ENCODE data around the gene IFITM10.

Gene IFITM10

DNA sequence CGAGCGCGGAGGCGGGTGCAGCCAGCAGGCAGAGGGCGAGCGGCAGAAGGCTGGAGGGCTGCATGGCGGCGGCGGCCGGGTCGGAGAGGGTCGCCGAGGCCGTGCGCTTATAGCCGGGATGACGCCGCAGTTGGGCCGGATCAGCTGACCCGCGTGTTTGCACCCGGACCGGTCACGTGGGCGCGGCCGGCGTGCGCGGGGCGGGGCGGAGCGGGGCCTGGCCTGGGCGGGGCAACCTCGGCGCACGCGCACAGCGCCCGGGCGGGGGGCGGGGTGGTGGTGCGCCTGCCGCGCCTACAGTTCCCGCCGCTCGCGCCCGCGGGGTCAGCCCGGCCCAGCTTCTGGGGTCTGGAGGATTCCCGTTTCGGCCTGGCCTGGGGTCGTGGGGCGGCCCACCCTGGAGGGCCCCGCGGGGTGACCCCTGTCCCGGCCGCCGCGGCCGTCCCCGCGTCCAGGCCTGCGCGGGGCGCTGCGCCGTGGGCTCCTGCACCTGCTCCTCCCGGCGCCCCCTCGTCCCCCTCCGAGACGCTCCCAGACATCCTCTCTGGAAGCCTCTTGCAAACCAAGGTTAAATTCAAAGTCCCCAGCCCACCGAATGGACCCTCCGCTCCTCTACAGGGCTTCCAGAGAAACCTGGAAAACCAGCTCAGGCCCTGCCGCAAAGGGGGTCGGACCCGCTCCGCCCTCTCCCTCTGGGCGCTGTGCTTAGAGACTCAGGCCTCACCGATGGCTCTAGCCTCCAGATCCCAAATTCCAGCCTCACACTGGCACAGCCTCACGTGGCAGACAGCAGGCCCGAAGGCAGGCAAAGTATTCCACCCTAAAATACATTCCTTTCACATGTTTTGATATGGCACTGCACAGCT, 13.6 kb upstream of the IFITM10 start, which contains the start of gene CTSD:
TSS of gene CTSD (minus strand) at position 132 of the 866 bp plus-strand sequence. CDS start at position 64, 68 bp downstream.
- DNase-seq (ENCODE audit: low spot score), result peak; percentile 100

DNA sequence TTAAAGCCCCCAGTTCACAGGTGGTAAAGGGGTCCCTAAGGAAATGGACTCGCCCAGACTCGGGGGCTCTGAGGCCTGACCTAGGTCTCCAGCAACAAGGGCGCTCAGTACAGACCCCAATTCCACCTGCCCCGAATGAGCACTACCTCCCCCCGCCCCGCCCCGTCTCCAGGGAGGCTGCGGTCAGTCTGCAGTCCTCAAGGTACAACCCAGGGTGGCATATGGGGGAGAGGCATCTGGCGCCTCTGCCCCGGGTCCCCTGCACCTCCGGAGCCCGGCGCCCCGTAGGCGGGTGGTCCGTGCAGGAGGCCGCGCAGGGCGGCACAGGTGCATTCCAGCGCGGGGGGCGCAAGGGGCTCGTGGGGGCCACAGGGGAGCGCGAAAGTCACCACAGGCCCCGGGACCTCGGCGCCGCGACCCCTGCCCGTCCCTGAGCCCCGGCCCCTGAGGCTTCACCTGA, 13.0 kb upstream of the IFITM10 start:
- DNase-seq (ENCODE audit: low spot score), result no peak

DNA sequence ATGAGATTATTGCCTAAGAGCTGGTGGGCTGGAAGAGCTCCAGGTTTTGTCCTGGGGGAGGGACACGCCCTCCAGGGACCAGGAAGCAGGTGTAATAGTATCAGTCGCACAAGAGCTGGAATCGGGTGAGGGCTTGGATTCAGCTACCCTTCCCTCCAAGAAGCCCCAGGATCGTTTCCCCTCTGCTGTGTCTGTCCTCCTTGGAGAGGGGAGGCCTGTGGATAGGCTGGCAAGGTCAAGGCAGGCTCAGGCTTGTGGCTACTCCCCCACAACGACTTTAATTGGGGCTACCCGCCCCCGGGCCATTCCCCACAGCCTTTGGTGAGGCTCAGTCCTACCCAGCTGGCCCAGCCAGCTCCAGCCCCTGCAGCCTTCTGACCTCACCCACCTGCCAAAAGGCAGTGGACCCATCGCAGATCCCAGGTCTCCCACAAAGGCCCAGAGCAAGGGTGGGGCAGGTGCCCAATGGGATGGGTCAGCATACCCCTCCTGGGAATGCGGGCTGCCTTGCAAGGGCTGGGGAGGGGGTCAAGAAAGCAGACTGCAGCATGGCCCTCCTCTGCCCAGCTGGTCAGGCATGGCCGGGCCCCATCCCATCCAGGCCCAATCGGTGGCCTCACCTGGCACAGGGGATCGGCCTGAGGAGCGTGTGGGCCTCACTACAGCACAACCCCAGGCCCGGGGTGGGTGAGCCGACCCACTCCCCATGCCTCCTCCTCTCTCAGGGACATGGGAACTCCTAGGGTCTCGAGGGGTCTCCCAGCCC, 12.3 kb upstream of the IFITM10 start:
- no peak for DNase-seq (ENCODE audit: low spot score)

DNA sequence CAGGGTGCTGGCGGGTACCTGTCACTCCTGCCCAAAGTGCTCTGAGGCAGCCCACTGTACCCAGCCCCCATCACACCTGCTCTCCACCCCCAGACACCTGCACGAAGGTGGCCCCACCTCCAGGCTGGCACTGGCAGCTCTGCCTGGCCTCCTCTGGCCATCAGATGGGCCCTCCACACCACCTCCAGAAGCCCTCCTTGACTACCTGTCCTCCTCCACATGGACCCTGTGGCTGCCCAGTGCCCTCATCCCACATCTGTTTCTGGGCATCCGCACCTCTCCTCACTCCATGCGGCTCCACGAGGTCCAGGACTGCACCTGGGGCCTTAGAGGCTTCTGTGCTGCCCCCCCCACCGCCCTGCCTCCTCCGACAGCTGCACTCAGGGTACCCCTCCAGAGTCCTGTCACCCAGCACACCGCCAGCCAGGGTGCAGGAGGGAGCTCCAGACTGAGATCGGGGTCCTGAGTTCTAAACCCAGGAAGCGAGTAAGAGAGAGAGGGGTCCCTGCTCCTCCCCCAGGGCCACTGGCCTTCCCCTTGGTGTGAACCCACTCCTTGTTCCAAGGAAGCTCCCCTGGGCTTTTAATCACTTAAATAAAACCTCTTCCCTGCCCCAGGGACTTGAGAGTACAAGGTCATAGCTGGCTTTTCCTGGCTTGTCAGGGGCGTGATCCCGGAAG, 11.6 kb upstream of the IFITM10 start:
- DNase-seq (ENCODE audit: low spot score), result no peak

DNA sequence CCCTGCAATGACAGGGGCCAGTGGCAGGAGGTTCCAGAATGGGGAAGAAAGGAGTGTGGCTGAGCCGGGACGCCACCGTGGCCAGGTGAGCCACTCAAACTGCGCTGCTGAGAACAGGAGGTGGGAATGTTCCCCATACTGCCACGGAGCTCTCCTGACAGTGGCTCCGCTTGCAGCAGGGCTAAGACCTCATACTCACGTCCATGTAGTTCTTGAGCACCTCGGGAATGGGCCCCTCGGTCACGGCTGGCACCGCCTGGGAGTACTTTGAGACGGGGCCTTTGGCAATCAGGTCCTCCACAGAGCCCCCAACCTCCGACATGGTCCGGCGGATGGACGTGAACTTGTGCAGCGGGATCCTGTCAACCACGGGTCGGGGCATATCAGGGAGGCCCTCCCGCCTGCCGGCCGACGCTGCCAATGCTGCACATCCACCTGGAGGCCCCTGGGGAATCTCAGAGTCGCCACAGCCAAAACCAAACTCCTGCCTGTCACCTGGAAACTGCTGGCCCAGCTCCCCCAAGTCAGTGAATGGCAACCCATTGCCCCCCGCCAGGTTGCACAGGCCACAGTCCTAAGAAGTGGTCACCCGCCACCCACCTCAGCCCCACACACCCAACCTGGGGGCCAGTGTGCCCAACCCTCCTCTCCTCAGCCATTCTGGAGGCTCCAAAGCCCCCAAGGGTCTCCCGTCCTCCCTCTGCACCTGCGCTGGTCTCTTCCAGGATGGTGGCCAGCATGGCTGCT, 10.9 kb upstream of the IFITM10 start:
- DNase-seq (ENCODE audit: low spot score), result no peak

DNA sequence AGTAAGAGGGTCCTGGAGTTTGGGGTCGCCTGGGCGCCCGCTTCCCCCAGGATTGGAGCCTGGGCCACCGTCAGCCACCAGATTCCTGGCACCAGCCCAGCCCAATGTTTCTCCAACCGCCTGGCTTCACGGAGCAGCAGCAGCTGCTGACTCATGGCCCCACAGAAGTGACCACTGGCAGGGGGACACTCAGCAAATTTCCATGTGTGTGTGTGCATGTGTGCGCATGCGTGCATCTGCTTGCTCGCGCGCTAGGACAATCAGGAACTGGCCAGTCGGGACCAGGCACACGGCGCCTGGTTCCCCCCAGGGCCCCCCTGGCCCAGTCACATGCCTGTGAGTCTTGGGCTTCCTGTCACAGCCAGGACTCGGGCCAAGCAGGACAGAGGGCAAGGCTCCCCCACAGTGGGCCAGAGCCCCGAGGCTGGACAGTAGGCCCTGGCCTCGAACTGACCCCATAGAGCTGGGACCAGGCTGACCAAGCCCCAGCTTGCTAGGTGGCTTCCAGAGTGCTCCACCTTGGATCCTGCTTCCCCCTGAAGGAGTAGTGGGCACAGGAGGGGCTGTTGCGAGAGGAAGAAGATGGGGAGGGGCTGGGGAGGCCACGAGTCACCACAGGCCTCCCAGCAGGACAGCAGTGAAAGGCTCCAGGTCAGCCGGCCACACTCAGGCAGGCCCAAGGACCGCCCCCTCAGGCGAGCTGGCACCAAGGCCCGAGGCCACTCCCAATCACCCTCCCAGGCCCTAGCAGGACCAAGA, 10.1 kb upstream of the IFITM10 start:
- peak; percentile 80 for DNase-seq (ENCODE audit: low spot score)

DNA sequence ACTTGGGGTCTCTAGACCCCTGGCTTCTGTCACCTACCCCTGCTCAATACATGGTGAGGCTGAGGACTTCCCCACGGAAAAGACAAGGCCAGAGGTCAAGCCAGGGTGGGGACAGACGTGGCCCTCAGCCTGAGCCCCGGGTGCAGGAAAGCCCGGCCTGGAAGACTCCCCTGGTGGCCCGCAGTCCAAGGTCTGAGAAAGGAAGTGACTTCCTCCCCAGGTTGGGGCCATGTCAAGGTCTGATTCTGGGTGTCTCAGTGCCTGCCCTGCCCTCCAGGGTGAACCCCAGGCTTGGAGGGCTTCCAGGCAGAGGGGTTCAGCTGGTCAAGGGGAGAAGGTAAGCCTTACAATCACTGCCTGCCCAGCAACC, 9.4 kb upstream of the IFITM10 start:
- no peak for DNase-seq (ENCODE audit: low spot score)

DNA sequence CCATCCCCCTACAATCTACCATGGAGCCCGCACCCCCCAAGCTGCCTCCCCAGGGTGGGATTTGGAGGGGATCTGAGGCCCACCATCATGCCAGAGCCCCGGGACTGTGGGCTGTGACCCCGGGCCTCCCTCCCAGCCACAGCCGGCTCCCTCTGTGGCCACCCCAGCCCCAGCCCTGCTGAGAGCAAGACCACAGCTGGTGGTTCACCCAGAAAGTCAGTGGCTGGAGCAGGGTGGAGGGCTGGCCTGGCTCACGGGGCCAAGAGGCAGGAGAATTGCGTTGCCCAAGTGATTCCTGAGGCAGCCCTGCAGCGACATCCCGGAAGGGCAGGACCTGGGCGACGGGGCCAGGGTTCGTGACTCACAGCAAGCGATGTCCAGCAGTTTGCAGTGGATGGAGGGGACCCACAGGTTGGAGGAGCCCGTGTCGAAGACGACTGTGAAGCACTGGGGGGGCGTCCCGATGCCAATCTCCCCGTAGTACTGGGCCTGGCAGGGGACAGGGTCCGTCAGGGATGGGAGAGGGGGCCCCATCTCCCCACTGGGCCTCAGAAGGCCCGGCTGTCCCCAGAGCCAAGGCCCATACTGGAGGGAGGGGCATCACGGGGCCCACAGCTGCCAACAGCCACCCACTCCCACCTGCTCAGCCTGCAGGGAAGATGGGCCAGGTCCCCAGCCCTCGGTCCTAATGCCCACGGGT, 8.9 kb upstream of the IFITM10 start:
- DNase-seq (ENCODE audit: low spot score), result no peak

DNA sequence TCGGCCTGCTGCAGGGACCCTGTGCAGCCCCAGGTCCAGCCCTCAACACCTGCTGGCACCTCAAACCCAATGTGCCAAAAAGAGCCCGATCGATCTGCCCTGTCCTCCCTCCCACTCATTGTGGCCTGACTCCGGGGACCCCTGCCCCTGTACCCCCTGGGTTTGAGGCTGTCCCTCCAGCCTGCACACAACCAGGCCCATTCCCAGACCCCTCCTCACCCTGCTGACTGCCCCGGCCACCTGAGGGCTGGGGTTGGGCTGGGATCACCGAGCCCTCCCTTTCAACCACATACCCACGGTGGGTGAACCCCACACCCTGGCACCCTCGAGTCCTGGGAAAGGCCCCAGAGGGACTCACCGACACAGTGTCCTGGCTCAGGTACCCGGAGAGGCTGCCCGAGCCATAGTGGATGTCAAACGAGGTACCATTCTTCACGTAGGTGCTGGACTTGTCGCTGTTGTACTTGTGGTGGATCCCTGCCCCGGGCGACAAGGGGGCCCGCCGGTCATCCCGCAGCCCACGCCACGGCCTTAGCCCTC, 8.3 kb upstream of the IFITM10 start:
- no peak for DNase-seq (ENCODE audit: low spot score)

DNA sequence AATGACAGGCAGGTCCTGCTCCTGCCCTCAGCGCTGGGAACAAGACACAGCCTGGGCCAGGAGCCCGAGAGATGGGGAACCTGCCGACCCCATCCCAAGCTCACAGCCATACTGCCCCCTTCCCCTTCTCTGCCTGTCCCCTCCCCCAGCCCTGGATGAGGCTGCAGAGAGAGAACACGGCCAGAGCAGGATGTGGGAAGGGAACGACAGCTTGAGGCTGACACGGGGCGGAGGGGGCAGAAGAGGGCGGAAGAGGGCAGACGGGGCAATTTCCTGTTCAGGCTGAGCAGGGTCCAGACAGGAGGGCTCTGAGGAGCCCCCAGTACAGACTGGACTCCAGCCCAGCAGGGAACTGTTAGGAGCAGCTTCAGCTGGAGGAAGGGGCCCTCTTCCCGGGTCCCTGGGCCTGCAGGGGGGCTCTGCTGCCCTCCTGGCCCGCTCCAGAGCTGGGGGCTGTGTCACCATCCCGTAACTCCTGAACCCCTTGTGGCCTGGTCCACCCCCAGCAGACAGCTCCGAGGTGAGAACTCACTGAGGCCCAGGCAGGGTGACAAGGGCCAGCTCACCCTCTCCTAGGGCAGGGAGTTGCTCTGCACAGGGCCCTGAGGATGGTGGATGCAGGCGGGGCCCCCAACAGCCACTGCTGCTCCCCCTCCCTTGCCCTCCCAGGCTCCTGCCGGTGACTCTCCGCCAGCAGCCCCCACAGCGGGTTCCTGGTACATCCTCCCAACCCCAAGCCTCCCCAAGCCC, 7.6 kb upstream of the IFITM10 start:
- no peak for DNase-seq (ENCODE audit: low spot score)

DNA sequence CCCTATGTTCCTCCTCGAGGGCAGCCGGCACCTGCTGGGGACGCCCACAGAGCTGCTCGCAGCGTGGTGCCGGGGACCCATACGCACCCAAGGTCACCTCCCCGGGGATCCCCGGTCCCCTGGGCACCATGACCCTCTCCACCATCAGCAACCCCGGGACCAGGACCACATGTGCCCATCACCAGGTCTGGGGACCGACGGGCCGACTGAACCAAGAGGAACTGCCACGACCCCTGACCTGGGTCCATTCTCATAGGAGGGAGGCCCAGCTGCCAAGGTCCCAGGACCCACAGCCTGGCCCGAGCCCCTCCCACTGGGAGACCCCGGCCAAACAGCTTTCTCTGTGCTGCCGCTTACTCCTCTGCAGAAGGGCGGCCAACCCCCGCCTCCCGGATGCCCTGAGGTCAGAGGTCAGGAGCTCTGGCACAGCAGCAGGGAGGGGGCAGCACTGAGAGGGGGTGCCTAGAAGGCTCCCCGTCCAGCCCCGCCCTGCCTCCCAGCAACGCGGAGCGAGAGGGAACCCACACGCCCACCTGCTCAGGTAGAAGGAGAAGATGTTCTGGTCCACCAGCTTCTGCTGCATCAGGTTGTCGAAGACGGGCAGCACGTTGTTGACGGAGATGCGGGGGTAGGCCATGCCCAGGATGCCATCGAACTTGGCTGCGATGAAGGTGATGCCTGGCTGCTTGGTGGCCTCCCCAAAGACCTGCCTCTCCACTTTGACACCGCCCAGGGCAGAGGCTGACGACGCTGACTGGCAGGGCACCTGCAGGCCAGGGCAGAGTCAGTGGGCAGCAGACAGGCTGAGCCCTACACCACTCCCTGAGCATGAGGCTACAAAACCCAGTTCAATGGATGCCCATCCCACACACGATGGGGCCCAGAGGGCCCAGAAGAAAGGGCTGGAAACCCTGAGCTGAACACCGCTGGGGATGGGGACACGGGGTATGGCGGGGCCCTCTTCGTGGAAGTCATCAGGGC, 6.7 kb upstream of the IFITM10 start:
- no peak for DNase-seq (ENCODE audit: low spot score)

DNA sequence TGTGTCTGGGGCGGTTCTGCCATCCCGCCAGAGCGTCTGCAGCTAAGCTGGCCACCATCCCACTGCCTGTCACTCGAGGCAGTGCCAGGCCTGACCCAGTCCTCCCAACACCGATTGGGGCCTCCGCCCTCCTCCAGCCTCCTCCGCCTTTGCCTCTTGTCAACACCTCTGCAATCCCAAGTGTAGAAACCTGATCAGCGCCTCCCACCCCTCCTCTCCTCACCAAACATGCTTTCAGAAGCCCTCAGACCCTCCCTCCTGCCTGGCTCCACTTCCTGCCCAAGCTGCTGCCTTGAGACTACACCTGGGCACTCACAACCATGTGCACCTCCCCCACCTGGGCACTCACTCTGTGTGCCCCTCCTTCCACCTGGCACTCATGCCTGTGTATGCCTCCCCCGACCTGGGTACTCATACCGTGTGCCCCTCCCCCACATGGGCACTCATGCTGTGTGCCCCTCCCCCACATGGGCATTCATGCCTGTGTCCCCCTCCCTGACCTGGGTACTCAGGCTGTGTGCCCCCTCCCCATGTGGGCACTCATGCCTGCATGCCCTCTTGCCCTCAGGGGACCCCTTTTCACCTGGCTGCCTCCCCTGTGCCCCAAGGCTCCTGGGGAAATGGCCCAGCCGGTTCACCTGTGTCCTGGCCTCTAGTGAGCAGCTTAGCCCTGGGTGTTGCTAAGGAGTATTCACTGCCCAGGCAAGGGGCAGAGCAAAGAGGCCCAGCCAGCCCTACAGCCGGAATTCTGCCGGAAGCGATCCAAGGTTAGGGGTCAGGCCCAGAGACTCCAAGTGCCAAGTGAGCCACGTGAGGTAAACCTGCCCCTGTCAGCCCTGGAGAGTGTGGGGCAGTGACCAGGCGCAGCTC, 5.5 kb upstream of the IFITM10 start:
- DNase-seq (ENCODE audit: low spot score), result no peak

DNA sequence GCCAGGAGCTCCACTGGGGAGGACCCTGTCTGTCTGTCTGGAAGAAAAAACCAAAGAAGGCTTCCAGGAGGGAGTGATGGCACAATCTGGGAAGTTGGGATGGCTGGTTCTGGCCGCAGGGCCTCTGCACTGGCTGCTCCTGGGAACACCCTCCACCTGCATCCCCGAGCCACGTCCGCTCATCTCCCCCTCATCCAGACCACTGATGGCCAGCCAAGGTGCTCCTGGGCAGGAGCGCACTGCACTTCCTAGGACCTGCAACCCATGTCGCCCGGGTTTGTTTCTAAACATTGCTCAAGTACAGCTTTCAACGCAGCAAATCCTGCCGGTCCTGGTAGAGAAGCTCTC, 4.9 kb upstream of the IFITM10 start:
- DNase-seq (ENCODE audit: low spot score), result no peak

DNA sequence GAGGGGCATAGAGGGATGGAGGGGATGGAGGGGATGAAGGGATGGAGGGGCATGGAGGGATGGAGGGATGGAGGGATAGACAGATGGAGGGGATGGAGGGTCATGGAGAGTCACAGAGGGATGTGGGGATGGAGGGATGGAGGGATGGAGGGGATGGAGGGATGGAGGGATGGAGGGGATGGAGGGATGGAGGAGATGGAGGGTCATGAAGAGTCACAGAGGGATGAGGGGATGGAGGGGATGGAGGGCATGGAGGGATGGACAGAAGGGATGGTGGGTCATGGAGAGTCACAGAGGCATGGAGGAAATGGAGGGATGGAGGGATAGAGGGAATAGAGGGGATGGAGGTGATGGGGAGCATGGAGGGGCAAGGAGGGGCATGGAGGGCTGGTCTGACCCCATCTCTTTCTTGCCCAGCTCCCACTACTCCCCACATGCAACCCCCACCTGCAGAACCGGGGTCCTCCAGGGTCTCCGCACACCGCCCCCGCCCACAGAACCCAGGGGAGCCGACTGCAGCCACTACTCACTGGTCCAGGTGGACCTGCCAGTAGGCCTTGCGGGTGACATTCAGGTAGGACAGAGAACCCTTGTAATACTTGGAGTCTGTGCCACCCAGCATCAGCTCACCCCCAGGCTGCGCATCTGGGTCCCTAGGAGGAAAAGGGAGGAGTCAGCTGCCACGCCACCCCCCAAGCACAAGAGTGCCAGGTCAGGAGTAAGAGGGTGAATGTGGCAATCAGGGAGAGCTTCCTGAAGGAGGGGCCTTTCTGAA, 4.2 kb upstream of the IFITM10 start:
- no peak for DNase-seq (ENCODE audit: low spot score)

DNA sequence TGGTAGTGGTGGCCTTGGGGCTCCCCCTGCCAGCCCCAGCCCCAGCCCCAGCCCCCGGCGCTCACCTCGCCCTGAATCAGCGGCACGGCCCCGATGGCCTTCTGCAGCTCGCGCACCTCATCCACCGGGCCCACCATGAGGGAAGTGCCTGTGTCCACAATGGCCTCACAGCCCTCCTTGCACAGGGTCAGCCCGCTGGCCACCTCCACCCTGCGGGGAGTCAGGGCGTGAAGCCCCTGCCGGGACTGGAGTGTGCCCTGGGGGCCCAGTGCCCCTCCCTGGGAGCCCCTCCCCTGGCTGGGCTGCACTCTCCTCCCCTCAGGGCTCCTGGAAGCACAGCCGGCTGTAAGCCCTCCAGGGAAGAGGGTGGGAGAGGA, 3.5 kb upstream of the IFITM10 start:
- DNase-seq (ENCODE audit: low spot score), result no peak

DNA sequence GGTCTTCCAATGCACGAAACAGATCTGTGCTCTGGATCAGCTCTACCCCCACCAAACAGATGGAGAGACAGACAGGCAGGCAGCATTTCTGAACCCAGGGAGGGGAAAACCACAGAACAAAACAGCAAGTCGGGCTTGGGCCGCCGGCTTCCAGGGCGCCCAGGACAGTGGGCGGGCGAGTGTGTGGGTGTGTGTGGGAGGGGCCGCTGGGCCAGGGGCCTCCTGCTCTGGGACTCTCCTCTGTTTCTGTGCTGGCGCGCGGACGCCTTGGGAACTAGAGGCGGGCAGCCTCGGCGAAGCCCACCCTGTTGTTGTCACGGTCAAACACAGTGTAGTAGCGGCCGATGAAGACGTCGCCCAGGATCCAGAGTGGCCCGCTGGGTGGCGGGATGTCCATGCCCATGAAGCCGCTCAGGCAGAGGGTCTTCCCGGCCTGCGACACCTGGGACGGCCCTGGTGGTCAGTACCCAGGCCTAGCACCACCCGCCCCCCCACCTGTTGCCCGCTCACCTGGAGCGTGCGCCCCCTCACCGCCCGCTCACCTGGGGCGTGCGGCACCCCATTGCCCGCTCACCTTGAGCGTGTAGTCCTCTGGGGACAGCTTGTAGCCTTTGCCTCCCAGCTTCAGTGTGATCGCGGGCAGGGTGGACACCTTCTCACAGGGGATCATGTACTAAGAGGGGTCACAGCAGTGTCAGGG, 3.0 kb upstream of the IFITM10 start:
- DNase-seq (ENCODE audit: low spot score), result no peak

Measured in AG08396 (cell line).